GM18909 (cell line): ENCODE measurements around the gene RAP1GAP.

Source experiments
- ATAC-seq: cut with Tn5 transposase; IDR thresholded peaks from one replicate; pipeline ENCODE4 v1.9.1; 2021; ENCODE audit warnings: mild to moderate bottlenecking; ENCODE audit not compliant: unreplicated experiment, poor library complexity

RAP1GAP gene

GRCh38 chr1:21630571-21631343 is 38.4 kb downstream of the RAP1GAP start:
- ATAC-seq: no peak

- ATAC-seq: no peak
Measured at GRCh38 chr1:21629971-21630370, 39.2 kb downstream of the RAP1GAP start.

DNA sequence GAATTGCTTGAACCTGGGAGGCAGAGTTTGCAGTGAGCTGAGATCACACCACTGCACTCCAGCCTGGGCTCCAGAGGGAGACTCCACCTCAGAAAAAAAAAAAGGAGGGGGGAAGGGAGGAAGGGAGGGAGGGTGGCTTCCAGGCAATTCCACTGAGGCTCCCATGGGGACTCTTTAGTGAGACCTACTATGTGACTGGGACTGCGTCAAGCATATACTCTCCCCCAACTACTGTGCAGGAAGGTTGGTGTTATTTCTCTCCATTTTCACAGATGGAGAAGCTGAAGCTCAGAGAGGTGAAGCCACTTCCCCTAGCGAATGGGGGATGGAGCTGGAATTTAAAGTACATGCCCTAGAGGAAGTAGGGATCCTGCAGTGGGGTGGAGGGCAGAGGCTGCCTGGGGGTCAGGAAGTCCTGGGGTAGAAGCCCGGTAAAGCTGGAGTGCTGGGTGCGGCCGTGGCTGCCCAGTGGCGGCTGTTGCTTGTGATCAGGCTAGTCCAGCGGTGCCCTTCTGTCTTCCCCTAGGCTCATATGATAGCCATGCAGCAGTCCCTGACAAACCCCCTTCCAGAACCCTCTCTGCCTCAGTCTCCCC is 40.3 kb downstream of the RAP1GAP start:
- ATAC-seq: no peak

- ATAC-seq: no peak
Measured at GRCh38 chr1:21626921-21627339, 42.2 kb downstream of the RAP1GAP start.

DNA sequence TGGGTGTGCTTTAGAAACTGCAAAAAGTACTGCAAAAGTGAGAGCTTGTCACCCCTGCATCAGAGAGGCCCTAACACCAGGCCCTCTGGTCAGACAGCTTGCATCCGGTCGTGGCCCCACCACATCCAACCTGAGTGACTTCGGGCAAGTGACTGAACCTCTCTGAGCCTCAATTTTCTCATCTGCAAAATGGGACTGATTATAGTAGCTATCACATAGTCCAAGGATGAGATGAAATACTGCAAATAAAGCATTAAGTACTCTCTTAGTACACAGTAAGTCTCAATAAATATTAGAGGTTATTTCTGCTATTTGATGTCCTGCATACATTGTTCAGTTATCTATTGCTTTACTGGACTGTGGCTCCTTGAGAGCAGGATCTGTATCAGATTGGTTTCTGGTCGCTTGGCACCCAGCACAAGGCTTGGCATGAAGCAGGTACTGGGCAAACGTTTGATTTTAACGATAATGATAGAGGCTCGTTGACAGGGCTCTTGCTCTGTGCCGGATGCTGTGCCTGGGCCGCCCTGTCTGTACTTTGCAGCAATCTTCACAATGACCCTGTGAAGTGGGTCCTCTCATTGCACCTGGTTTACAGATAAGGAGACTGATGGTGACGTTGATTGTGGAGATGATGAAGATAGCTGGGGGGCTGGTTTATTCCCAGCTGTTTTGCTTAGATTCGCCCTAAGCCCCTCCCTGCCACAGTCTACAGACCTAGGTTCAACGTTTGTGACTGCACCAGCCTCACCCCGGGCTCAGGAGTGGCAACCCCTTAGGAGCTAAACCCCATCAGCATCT is 43.6 kb downstream of the RAP1GAP start:
- no peak for ATAC-seq

GRCh38 chr1:21624571-21625389 is 44.4 kb downstream of the RAP1GAP start:
- ATAC-seq: no peak

- no peak for ATAC-seq
Measured at GRCh38 chr1:21623410-21623961, 45.7 kb downstream of the RAP1GAP start.

- ATAC-seq: no peak
Measured at GRCh38 chr1:21622466-21623315, 46.5 kb downstream of the RAP1GAP start.

DNA sequence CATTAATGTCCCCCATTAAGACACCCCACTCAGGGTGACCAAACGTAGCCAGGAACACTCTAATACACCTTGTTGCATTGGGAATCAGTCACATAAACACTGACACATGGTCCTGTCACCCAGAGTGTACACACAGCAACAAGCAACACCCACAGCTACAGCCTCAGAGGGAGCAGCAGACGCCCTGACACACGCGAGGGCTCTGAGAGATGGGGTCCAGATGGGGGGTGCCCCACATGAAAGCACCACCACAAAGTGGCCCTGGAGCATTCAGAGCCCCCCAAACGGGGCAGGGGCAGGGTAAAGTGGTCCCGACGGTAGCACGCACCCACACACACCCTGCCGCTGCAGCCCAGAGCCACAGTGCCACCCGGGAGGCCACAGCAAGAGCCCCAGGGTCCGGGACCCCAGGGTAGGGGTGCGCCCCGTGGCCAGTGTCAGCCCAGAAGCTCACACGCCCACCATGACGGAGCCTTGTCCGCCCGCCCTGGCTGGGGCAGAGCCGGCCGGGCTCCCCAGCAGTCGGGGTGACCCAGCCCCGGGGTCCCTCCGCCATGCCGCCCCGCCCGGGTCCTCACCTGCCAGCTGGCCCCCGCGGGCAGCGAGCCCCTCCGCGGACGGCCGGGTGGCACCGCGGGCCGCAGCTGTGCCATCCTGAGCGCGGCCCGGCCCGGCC is 47.3 kb downstream of the RAP1GAP start:
- no peak for ATAC-seq

- no peak for ATAC-seq
Measured at GRCh38 chr1:21621051-21621450, 48.1 kb downstream of the RAP1GAP start.

- no peak for ATAC-seq
Measured at GRCh38 chr1:21620496-21620895, 48.7 kb downstream of the RAP1GAP start.

DNA sequence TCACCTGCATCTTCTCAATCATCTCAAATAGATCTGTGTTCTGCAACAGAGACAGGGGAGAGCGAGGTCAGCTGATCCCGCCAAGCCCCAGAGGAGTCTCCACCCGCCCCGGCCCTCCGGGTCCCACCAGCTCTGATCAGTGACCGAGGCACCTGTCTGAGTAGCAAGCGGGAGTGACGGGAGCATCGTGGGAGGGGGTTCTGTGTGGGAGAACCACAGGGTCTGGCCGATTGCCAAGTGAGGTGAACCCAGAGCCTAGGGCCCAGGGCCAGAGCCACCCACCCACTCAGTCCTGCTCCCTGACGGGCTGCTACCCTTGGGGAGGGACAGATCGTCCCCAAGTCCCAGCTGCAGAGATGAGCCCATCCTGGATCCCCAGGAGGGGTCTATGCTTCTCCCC is 49.1 kb downstream of the RAP1GAP start:
- no peak for ATAC-seq

DNA sequence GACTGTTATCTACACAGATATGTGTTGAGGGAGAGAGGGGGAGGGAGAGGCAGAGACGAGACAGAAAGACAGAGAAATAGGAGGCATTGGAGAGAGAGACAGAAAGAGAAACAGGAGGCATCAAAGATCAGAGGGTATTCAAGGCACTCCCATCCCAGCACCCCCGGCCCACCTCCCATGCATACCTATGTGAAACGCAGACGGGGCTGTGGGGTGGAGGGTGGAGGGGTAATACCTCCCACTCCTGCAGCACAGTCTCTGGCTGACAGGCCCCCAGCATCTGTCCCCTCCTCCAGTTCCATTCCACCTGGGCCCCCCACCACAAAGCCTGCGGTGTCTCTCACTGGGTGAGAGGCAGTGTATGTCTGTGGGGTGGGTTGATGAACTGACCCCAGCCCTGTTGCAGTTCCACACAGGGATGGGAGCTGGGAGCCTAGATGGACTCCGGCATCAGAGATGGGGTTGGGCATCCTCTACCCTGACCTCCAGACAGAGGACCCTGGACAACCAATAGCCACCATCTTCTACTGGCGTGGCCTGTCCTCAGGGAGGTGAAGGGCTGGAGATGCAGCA is 49.7 kb downstream of the RAP1GAP start:
- ATAC-seq: no peak

DNA sequence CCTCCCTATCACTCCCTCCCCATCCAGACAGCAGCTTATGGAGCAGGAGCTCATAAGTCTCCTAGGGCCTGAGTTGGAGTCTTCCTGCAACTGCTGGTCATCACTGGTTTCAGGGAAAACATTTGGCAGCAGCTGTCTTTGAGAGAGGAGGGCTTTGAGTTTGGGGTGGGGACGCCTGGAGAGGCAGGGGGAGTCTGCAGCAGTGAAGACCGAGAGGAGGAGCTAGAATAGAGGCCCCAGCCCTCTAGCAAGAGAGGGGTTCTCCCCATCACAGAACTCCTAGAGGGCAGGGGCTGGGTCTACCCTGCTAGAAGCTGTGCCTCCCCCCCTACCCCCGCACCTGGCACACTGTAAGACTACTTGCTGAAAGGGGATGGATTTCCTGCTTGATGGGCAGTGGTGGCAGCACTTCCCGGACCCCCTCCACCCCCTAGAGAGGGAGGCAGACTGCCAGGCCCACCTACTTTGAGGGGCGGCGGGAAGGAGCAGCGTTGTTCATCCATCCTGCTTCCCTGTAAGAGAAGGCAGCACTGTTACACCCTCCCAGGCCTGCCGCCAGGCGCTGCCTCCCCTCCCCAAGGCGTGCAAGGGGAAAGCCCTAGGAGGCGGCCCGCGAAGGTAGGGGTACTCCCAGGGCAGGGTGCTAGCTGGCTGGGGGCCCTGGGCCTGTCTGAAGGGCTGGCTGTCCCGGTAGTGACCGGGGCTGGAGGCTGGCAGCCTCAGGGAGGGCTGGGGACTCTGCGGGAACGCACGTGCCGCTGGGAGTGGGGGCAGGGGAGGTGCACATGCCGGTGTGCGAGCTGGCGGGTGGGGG is 50.4 kb downstream of the RAP1GAP start:
- no peak for ATAC-seq

DNA sequence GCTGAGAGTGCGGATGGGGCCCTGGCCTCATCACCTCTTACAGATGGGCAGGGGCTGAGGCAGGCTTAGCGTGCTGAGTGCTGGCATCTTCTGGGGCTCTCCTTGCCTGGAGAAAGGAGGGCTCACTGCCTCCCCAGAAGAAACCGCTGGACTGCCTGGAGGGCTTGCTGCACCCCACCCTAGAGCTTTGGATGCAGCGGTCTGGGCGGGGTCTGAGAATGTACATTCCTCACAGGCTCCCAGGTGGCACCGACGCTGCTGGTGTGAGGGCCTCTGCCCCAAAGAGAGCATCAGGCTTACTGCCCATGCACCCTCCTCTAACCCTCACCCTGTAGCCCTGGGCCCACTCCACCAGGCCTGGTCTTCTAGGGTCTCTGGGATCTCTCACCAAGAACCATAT is 51.1 kb downstream of the RAP1GAP start:
- ATAC-seq: no peak

DNA sequence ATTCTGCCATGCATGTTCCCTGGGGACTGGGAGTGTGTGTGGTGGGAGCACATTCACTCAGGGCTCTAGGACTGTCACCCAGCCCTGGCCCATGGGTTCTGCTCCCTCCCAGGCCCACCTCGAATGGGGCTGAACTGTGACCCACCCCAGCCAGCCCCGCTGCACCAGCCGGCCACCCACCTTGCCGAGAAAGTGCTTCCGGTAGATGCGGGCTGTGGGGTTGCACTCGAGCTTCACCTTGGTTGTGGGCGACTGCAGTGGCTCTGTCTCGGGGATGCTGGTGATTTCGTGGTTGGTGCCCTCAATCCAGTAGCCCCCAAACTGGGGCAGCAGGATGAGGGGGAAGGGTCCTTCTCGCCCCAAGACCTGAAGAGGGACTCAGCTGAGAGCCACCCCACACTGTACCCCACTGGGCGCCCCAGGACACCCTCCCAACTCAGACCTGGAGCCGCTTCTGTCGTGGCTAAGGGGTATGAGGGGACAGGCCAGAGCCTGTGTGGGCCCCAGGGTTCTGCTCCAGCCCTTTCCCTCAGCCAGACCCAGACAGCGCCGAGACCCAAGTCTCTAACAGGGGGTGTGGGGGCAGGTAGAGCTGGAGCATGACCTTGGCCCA is 51.9 kb downstream of the RAP1GAP start:
- ATAC-seq: no peak

- no peak for ATAC-seq
Measured at GRCh38 chr1:21616372-21616771, 52.8 kb downstream of the RAP1GAP start.
